NB4 (cell line): ENCODE measurements around the gene AGT.

Experiments
- CTCF ChIP-seq: IDR thresholded peaks from one replicate; pipeline ENCODE4 v1.5.1; 2012; ENCODE audit warnings: low read depth, low read length
- POLR2A ChIP-seq: IDR thresholded peaks from 2 replicates; pipeline ENCODE4 v1.6.1; 2011; ENCODE audit warnings: mild to moderate bottlenecking; ENCODE audit not compliant: insufficient read length; ENCODE audit errors: extremely low read depth

DNA sequence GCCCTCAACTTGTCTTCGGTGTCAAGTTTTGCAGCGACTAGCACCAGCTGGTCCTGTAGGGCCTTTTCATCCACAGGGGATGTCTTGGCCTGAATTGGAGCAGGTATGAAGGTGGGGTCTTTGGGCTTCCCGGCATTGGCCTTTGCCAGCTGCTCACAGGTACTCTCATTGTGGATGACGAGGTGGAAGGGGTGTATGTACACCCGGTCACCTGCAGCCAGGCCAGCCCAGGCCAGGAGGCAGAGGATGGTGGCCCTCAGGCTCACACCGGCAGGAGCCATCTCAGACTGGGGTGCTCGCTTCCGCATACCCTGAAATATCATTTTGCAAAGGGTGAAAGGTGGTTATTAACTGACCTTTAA lies 3.4 kb downstream of the AGT start:
- TF ChIP-seq CTCF (no peak), POLR2A (no peak)
